ENCODE measurements around the gene SORCS3. TPM values are rescaled to one million over a fixed set of nuclear protein-coding genes. Genes with fewer than 3 reads are reported as not detected.

The SORCS3 gene
- total RNA-seq, 1 donor from 2014 or later: not detected

DNA sequence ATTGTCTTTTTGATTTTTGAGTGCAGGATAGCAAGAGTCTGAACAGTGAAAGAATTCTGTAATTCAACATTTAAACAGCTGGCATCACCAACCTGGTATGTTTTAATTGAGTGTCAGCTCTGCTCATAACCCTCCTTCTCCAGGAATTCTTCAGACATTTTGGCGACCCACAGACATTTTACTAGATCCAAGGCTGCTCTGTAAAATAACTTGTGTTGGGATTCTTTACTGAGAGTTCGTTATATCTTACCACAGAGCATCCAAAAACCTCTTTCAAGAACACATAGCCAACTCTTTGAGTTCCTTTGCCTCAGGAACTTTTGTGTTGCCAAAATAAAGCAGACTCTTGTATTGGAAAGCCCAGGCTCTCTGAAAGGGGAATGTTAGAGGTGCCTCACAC lies 27.7 kb upstream of the SORCS3 start:
- TF ChIP-seq, protein P1, sequence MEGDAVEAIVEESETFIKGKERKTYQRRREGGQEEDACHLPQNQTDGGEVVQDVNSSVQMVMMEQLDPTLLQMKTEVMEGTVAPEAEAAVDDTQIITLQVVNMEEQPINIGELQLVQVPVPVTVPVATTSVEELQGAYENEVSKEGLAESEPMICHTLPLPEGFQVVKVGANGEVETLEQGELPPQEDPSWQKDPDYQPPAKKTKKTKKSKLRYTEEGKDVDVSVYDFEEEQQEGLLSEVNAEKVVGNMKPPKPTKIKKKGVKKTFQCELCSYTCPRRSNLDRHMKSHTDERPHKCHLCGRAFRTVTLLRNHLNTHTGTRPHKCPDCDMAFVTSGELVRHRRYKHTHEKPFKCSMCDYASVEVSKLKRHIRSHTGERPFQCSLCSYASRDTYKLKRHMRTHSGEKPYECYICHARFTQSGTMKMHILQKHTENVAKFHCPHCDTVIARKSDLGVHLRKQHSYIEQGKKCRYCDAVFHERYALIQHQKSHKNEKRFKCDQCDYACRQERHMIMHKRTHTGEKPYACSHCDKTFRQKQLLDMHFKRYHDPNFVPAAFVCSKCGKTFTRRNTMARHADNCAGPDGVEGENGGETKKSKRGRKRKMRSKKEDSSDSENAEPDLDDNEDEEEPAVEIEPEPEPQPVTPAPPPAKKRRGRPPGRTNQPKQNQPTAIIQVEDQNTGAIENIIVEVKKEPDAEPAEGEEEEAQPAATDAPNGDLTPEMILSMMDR (IDR thresholded peaks at IDR 0.05): no peak
- Mint-ChIP-seq H3K27me3 (peaks cover 8% of the 10 kb centered on the region), H3K9me3 (peaks cover 4% of the 10 kb centered on the region), H3K27ac (no peak overlapping the region), H3K4me1 (no peaks in the 10 kb centered on the region), H3K4me3 (no peak overlapping the region), H3K36me3 (ENCODE audit: low read depth) (no peaks in the 10 kb centered on the region)
- intact Hi-C loops (cut with micrococcal nuclease): loop anchor here (10.0 kb wide), 1 partner anchor 899 kb away; no protein-coding TSS in a partner anchor
- ChIA-PET POLR2A (no interaction called here), CTCF (no interaction called here)
- ATAC-seq (ENCODE audit: low read depth): no peak
- no peak for DNase-seq

DNA sequence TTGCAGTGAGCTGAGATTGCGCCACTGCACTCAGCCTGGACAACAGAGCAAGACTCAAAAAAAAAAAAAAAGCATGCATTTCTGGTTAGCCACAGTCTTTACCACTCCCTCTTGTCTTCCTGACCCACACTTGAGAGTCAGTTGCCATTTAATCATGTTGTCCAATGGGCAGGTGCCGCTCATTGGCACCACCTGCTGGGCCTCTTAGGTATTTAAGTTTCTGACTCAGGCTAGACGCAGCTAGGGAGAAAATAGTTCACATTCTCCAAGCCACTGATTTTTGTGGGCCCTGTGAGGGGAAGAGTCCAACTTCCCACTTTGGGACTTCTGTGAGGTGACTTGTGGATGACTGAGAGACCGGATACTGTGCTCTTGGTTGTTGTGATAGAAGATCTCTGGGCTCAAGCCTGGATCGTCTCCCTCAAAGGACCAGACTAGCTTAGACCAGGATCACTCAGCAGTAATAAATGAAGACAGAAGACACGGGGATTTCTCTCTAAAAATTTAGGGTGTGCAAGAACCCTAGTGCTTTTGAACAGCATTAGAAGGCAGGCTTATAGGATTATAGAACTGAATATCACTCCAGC lies 26.8 kb upstream of the SORCS3 start:
- ChIA-PET CTCF (interaction anchor here (1.0 to 1.3 kb wide), 2 partner anchors 33 to 323 kb away, joined by 3 read pairs; no protein-coding TSS in a partner anchor), POLR2A (no interaction called here)
- TF ChIP-seq, protein P1 (IDR thresholded peaks at IDR 0.05): no peak
- no peak overlapping the region for H3K27ac Mint-ChIP-seq
- no peaks in the 10 kb centered on the region for H3K36me3 Mint-ChIP-seq (ENCODE audit: low read depth)
- no peaks in the 10 kb centered on the region for H3K4me1 Mint-ChIP-seq
- no peak overlapping the region for H3K4me3 Mint-ChIP-seq
- DNase-seq (no peak), ATAC-seq (ENCODE audit: low read depth) (no peak)
- H3K9me3 Mint-ChIP-seq: peaks cover 2% of the 10 kb centered on the region
- H3K27me3 Mint-ChIP-seq: peaks cover 10% of the 10 kb centered on the region
- intact Hi-C loops (cut with micrococcal nuclease): loop anchor here (10.0 kb wide), 1 partner anchor 900 kb away; no protein-coding TSS in a partner anchor

DNA sequence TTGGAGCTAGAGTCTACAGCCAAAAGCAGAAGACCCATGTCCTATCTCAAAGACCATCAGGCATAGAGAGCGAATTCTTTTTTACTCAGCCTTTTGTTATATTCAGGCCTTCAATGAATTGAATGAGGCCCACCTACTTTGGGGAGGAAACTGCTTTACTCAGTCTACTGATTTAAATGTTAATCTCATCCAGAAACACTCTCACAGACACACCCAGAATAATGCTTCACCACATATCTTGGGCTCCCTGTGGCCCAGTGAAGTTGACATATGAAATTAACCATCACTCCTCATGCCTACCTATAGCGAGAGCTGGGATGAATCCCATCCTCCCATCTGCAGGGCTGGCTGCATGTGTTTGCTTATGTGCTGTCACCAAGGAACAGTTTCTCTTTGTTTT lies 26.0 kb upstream of the SORCS3 start:
- H3K4me1 Mint-ChIP-seq: no peaks in the 10 kb centered on the region
- POLR2A ChIA-PET: no interaction called here
- no peaks in the 10 kb centered on the region for H3K9me3 Mint-ChIP-seq
- TF ChIP-seq, protein P1 (IDR thresholded peaks at IDR 0.05): no peak
- no peak for DNase-seq
- intact Hi-C loops (cut with micrococcal nuclease): loop anchor here (10.0 kb wide), 1 partner anchor 900 kb away; no protein-coding TSS in a partner anchor
- CTCF ChIA-PET: interaction anchor here (1.0 to 1.3 kb wide), 2 partner anchors 33 to 324 kb away, joined by 3 read pairs; no protein-coding TSS in a partner anchor
- H3K36me3 Mint-ChIP-seq (ENCODE audit: low read depth): no peaks in the 10 kb centered on the region
- H3K4me3 Mint-ChIP-seq: no peak overlapping the region
- ATAC-seq (ENCODE audit: low read depth): no peak
- H3K27ac Mint-ChIP-seq: no peak overlapping the region
- peaks cover 12% of the 10 kb centered on the region for H3K27me3 Mint-ChIP-seq

DNA sequence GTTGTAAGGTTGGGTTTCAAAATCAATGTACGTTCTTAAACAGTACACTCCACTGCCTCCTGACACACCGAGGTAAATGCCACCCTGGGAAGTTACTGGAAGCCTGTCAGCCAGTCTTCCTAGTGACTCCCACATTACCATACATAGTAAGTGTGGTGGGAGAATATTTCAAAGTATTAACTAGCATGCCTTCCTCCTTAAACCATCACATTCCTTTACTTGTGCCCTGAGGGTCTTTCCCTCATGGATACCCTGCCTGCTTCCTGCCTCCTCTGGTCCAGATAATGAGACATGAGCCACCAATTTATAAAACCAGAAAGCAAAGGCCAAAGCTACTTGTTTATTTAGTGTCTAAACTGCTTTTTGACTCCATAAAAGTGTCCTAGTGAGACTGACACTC lies 23.3 kb upstream of the SORCS3 start:
- ATAC-seq (ENCODE audit: low read depth) (no peak), DNase-seq (no peak)
- Mint-ChIP-seq H3K4me3 (no peak overlapping the region), H3K36me3 (ENCODE audit: low read depth) (no peaks in the 10 kb centered on the region), H3K27me3 (peaks cover 18% of the 10 kb centered on the region), H3K9me3 (no peaks in the 10 kb centered on the region), H3K4me1 (no peaks in the 10 kb centered on the region), H3K27ac (no peak overlapping the region)
- ChIA-PET POLR2A (no interaction called here), CTCF (no interaction called here)
- TF ChIP-seq, protein P1 (IDR thresholded peaks at IDR 0.05): no peak
- intact Hi-C loops (cut with micrococcal nuclease): loop anchor here (10.0 kb wide), 1 partner anchor 903 kb away; no protein-coding TSS in a partner anchor

DNA sequence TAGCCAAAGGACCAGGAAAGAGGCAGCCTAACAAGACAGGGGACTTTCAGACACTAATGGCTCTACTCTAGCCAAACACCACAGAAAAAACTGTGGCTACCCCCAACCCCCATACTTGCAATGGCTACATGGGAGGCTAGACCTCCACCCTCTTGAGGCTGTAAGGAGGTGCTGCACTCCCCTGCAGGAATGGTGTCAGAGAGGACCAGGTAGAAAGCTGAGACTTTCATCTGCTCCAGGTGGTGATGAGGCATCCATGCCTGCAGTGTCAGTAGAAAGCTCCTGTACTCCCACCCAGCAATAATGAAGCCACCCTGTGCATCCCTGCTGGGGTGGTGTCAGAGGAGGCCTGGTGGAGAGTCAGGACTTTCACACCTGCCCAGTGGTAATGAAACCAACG lies 18.9 kb upstream of the SORCS3 start:
- Mint-ChIP-seq H3K4me1 (no peaks in the 10 kb centered on the region), H3K4me3 (no peak overlapping the region), H3K27ac (no peak overlapping the region), H3K9me3 (peaks cover 6% of the 10 kb centered on the region), H3K36me3 (ENCODE audit: low read depth) (no peaks in the 10 kb centered on the region), H3K27me3 (peaks cover 14% of the 10 kb centered on the region)
- TF ChIP-seq, protein P1 (IDR thresholded peaks at IDR 0.05): no peak
- ATAC-seq (ENCODE audit: low read depth) (no peak), DNase-seq (no peak)
- ChIA-PET POLR2A (no interaction called here), CTCF (no interaction called here)
- intact Hi-C loops (cut with micrococcal nuclease): loop anchor here (1.0 kb wide), 1 partner anchor 331 kb away; no protein-coding TSS in a partner anchor
